ENCODE data around the gene AGER.

DNA sequence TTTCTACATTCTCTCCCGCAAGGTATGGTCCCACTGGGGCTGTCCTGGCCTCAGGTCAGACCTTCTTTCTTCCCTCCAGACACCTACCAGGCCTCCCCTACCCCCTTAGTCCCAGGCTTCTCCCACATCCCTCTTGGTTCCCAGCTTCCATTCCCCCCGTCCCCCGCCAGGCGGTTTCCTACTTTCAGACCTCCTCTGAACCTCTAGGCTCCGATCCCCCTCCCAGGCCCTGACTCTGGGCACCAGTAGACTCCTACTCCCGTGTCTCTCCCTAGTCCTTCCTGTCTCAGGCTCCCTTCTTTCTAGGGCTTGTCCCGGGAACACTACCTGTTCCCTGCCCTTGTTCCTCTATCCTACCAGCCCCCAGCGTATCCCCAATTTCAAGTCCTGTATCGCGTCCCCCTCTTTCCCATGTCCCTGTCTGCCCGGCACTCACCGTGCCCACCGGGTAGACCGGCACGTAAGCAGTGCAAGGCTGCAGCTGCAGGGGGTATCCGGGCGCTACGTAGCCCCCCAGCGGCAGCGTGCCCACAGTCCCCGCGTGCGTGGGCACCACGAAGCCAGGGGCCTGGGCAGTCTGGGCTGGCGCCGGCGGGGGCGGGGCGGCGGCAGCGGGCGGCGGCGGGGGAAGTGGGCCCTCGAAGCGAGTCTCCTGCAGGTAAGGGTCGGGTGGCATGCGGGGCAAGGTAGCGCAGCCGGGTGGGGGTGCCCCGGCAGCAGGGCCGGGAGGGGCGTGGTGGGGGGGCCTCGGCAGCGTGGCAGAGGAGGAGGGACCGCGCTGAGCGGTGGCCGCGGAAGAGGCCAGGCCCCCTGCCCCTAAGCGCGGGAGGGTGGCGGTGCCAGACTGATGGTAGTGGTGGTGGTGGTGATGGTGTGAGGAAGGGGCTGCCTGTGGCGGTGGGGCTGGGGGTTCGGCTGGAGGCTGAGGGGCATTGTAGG is 33.9 kb downstream of the AGER start:
- TF ChIP-seq, protein P1, sequence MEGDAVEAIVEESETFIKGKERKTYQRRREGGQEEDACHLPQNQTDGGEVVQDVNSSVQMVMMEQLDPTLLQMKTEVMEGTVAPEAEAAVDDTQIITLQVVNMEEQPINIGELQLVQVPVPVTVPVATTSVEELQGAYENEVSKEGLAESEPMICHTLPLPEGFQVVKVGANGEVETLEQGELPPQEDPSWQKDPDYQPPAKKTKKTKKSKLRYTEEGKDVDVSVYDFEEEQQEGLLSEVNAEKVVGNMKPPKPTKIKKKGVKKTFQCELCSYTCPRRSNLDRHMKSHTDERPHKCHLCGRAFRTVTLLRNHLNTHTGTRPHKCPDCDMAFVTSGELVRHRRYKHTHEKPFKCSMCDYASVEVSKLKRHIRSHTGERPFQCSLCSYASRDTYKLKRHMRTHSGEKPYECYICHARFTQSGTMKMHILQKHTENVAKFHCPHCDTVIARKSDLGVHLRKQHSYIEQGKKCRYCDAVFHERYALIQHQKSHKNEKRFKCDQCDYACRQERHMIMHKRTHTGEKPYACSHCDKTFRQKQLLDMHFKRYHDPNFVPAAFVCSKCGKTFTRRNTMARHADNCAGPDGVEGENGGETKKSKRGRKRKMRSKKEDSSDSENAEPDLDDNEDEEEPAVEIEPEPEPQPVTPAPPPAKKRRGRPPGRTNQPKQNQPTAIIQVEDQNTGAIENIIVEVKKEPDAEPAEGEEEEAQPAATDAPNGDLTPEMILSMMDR (IDR thresholded peaks at IDR 0.05): no peak
- no peak for TF ChIP-seq POLR2A (IDR thresholded peaks at IDR 0.05)
